Measurements from ENCODE around the gene SHC3.

DNA sequence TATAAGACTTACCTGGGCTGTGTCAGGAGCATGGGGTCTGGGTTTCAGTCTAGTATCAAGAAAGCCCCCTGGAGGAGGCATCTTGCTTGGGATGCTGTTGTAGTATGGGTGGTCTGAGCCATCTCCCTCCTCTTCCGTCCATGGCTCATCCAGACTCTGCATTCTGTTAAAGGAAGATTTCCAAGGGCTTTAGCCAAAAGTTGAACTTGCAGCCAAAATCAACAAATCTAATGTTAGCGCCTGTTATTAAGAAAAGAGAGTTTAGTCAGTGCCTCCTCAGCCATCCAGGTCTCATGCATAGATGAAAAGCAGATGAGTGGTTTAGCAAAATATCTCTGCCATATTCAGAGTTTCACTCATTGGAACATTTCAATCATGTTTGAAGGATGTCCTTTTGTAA is 131.8 kb downstream of the SHC3 start:
- no peak for TF ChIP-seq POLR2A (IDR thresholded peaks at IDR 0.05)
- TF ChIP-seq, protein P1, sequence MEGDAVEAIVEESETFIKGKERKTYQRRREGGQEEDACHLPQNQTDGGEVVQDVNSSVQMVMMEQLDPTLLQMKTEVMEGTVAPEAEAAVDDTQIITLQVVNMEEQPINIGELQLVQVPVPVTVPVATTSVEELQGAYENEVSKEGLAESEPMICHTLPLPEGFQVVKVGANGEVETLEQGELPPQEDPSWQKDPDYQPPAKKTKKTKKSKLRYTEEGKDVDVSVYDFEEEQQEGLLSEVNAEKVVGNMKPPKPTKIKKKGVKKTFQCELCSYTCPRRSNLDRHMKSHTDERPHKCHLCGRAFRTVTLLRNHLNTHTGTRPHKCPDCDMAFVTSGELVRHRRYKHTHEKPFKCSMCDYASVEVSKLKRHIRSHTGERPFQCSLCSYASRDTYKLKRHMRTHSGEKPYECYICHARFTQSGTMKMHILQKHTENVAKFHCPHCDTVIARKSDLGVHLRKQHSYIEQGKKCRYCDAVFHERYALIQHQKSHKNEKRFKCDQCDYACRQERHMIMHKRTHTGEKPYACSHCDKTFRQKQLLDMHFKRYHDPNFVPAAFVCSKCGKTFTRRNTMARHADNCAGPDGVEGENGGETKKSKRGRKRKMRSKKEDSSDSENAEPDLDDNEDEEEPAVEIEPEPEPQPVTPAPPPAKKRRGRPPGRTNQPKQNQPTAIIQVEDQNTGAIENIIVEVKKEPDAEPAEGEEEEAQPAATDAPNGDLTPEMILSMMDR (IDR thresholded peaks at IDR 0.05), result no peak
- TF ChIP-seq EP300 (IDR thresholded peaks at IDR 0.05), result no peak

Measured in upper lobe of left lung (tissue), 4 donors.